ENCODE measurements around the gene DAB2IP.

Gene DAB2IP

GRCh38 chr9:121815084-121815483, 163.7 kb downstream of the DAB2IP start:
- in situ Hi-C loops (cut with MboI; ENCODE audit: low pct_unique_long_range_greater_than_20kb, low sequenced_read_pairs) = no loop called here
- no peak for DNase-seq

GRCh38 chr9:121815546-121816448, 164.4 kb downstream of the DAB2IP start:
- in situ Hi-C loops (cut with MboI; ENCODE audit: low pct_unique_long_range_greater_than_20kb, low sequenced_read_pairs) = no loop called here

GRCh38 chr9:121816449-121816817, 165.0 kb downstream of the DAB2IP start:
- in situ Hi-C loops (cut with MboI; ENCODE audit: low pct_unique_long_range_greater_than_20kb, low sequenced_read_pairs) = no loop called here
- no peak for DNase-seq

More at GRCh38 chr9:121815546-121816448, 164.4 kb downstream of the DAB2IP start:
- no peak for DNase-seq

- in situ Hi-C loops (cut with MboI; ENCODE audit: low pct_unique_long_range_greater_than_20kb, low sequenced_read_pairs) = no loop called here
- no peak for DNase-seq
These were observed 165.5 kb downstream of the DAB2IP start for GRCh38 chr9:121816845-121817450.

- DNase-seq = no peak
- in situ Hi-C loops (cut with MboI; ENCODE audit: low pct_unique_long_range_greater_than_20kb, low sequenced_read_pairs) = no loop called here
These were observed 166.0 kb downstream of the DAB2IP start for GRCh38 chr9:121817476-121817875.

- DNase-seq = no peak
- in situ Hi-C loops (cut with MboI; ENCODE audit: low pct_unique_long_range_greater_than_20kb, low sequenced_read_pairs) = no loop called here
These were observed 166.7 kb downstream of the DAB2IP start for GRCh38 chr9:121818016-121818661.

- in situ Hi-C loops (cut with MboI; ENCODE audit: low pct_unique_long_range_greater_than_20kb, low sequenced_read_pairs) = no loop called here
These were observed 167.5 kb downstream of the DAB2IP start for GRCh38 chr9:121818841-121819427.

GRCh38 chr9:121819428-121820231, 168.2 kb downstream of the DAB2IP start:
- in situ Hi-C loops (cut with MboI; ENCODE audit: low pct_unique_long_range_greater_than_20kb, low sequenced_read_pairs) = no loop called here
- peak; percentile 63 for DNase-seq

More at GRCh38 chr9:121818841-121819427, 167.5 kb downstream of the DAB2IP start:
- DNase-seq = no peak

- in situ Hi-C loops (cut with MboI; ENCODE audit: low pct_unique_long_range_greater_than_20kb, low sequenced_read_pairs) = no loop called here
These were observed 169.0 kb downstream of the DAB2IP start for GRCh38 chr9:121820286-121821005.

GRCh38 chr9:121821326-121821725, 169.9 kb downstream of the DAB2IP start:
- in situ Hi-C loops (cut with MboI; ENCODE audit: low pct_unique_long_range_greater_than_20kb, low sequenced_read_pairs) = no loop called here
- DNase-seq = no peak

More at GRCh38 chr9:121820286-121821005, 169.0 kb downstream of the DAB2IP start:
- DNase-seq = no peak

- DNase-seq = no peak
These were observed 171.0 kb downstream of the DAB2IP start for GRCh38 chr9:121822093-121823085.

GRCh38 chr9:121823451-121824169, 172.2 kb downstream of the DAB2IP start:
- in situ Hi-C loops (cut with MboI; ENCODE audit: low pct_unique_long_range_greater_than_20kb, low sequenced_read_pairs) = no loop called here
- DNase-seq = no peak

More at GRCh38 chr9:121822093-121823085, 171.0 kb downstream of the DAB2IP start:
- in situ Hi-C loops (cut with MboI; ENCODE audit: low pct_unique_long_range_greater_than_20kb, low sequenced_read_pairs) = no loop called here

- in situ Hi-C loops (cut with MboI; ENCODE audit: low pct_unique_long_range_greater_than_20kb, low sequenced_read_pairs) = no loop called here
- peak; percentile 4 for DNase-seq
These were observed 173.2 kb downstream of the DAB2IP start for GRCh38 chr9:121824651-121825030.

- in situ Hi-C loops (cut with MboI; ENCODE audit: low pct_unique_long_range_greater_than_20kb, low sequenced_read_pairs) = no loop called here
- DNase-seq = peak; percentile 19
These were observed 173.7 kb downstream of the DAB2IP start for GRCh38 chr9:121825031-121825691.

- DNase-seq = no peak
- in situ Hi-C loops (cut with MboI; ENCODE audit: low pct_unique_long_range_greater_than_20kb, low sequenced_read_pairs) = no loop called here
These were observed 175.3 kb downstream of the DAB2IP start for GRCh38 chr9:121826711-121827110.

All from KBM-7 (cell line).